GM21825 (cell line): ENCODE results near the gene RNF166.

Experiments
- ATAC-seq: cut with Tn5 transposase; IDR thresholded peaks from one replicate; pipeline ENCODE4 v1.9.1; 2021; ENCODE audit warnings: mild to moderate bottlenecking, moderate library complexity; ENCODE audit not compliant: unreplicated experiment

Gene RNF166

DNA sequence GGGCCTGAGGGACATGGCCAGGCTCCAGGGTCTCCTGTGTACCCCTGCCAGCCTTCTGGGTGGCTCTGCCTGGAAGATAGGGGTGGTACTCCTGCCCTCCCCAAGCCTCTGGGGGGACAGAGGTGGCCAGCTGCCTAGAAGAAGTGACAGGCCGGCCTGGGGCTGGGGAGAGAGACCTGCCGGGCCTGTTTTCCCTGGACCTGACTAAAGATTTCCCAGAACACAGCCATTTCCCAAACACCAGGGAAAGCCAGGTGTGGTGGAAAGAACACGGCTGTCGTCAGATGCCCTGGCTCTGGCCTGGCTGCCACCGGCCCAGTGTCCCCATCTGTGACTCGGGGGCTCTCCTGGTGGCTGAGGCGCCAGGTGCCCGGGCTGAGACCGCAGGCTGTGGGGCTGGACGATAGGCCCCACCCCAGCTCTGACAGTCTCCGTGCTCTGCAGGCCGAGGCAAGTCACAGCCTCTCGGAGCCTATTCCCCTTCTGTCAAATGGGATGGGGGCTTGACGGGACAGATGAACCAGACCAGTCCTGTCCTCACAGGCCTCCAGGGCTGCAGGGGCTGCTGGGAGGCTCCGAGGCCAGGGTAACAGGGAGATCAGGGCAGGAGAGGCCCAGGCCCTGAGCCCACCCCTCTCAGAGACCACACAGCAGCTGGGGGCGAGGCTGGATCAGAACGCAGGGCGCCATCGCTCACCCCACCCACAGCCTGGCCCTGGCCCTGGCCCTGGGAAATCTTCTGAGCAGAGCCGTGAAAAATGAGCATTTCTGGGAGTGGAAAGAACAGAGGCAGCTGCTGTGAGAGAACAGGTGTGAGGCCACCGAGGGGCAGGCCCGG, 33.1 kb upstream of the RNF166 start:
- ATAC-seq = no peak

DNA sequence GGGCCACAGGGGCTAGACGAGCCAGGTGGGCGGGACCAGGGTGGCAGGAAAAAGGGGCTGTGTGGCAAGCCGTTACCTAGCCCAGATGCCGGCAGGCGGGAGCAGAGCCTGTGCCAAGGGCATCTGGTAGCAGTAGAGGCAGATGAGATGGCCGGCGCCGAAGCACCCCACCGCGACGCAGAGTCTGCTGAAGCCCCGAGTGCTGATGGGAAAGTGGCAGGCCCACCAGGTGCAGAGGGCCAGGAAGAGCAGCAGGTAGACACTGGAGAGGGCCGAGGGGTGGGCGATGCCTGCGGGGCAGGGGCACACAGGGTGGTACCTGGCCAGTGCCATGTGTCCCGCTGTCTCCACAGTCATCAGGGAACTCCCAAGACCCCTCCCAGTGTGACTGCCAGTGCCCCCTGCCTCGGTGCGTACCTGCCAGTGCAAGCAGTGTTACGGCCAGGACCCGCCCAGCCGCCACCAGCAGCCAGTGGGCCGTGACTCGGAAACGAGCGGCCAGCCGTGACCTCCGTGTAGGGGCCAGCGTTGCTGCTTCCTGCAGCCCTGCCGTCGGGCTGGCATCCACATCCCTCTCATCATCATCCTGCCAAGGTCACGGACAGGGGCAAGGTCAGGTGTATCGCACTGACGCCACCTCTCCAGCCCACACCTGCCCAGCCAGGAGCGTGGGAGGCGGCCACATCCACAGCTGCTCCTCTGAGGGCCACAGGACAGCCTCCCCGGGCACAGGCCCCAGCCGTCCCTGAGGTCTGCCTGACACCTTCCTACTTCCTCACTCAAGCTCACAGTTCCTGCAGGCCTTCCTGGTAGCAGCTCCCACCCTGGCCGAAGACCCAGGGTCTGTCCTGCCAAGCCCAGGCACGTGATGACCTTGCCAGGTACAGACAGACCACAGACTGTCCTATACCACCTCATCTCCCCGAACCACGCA, 32.2 kb upstream of the RNF166 start:
- ATAC-seq = no peak

DNA sequence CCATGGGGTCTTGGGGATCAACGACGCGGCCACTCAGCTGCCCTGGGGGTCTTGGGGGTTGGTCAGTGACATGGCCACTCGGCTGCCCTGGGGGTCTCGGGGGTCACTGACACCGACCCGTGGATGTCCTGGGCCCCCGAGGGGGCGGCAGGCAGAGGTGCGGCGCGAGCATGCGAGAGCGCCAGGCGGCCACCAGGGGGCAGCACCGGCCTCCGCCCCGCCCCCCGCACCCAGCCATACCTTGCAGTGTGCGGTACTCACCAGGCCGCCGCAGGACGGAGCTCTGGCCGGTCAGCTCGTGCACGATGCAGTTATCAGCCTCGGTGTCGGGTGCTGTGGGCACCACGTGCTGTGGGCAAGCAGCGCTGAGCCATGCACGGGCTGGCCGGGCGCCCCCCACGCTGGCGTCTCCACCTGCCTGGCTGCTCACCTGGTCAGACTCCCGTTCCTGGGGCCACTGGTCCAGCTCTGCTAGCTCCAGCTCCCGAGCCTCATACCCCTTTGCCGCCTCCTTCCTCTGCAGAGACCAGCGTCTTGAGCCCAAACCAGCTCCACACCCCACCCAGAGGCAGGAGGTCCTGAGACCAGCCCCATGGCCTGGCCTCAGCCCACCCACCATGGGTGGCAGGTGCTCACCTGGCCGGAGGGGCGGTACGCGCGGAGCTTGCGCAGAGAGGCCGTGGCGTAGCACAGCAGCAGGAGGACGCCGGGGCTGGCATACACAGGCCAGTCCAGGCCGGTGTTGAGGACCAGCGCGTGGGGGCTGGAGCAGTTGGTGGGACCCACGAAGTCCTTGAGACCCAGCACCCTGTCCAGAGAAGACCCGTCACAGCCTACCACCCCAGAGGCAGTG, 31.3 kb upstream of the RNF166 start:
- ATAC-seq = peak; percentile 52

DNA sequence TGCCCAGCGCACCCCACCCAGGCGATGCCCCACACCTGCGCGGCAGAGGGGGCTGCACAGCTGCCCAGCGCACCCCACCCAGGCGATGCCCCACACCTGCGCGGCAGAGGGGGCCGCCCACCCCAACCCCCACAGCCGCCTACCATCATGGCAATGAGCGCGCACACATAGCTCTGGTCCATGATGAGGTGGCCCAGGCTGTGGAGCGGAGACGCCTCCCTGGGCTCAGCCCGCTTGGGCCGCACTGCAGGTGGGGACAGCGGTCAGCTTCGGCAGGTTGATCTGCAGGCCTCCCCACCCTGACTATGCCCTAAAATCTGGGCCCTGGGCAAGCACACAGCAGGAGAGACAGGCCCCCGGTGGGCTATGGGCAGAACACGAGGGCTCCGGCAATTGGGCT, 30.3 kb upstream of the RNF166 start:
- ATAC-seq = no peak

DNA sequence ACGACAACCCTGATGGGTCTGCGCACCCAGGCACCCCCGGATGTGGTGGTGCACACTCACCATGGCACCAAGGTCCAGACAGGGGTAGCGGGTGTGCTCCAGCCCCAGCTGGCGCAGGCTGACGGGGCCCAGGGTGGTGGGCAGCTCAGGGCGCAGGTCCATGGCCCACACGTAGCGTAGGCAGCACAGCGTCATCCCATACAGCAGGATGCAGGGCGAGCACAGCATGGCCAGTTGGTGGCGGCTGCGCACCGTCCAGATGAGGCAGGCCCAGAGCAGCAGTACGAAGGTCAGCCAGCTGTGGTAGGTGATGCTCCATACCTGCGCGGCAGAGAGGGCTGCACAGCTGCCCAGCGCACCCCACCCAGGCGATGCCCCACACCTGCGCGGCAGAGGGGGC, 29.9 kb upstream of the RNF166 start:
- no peak for ATAC-seq

DNA sequence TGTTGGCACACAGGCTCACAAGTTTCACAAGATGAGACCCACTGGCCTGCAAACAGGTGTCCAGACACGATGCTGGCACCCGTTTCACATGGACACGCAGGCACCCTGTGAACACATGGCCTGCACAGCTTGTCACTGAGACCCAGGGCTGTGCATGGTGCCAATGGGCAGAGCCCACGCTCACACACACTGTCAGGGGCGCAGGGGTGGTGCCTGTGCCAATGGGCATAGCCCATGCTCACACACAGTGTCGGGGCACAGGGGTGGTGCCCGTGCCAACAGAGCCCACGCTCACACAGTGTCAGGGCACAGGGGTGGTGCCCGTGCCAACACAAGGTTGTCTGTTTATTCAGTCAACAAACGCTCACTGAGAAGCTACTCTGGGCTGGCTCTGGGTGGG, 29.4 kb upstream of the RNF166 start:
- ATAC-seq = no peak

DNA sequence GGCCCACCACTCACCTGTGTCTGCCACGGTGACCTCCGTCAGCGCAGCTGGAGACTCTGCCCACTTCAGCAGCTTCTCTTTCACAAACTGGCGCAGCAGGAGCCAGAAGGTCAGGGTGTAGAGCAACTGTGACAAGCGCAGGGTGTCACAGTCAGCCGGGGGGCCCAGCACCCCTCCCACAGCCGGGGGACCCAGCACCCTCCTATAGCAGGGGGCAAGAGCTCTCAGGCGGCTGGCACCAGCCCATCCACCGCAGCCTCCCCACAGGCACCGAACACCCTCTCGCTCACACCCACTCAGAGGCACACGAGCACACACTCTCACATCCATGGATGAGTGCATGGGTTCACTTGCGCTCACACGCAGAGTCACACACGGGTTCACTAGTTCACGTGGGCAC, 28.9 kb upstream of the RNF166 start:
- ATAC-seq = no peak

DNA sequence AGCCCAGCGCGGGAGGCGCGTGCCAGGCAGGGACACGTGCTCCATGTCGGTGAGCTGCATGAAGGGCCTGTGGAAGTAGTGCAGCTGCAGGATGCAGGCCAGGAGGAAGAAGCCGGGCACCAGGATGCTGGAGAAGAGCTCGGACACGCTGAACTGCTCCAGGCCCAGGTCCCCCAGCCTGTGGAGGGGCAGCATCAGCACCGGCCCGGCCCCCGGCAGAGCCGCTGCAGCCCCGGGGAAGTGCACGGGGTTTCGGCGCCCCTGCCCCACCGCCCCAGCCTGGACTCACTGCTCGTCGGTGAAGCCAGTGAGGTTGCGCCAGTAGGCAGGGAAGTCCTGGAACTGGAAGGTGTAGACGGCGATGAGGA, 28.1 kb upstream of the RNF166 start:
- no peak for ATAC-seq

DNA sequence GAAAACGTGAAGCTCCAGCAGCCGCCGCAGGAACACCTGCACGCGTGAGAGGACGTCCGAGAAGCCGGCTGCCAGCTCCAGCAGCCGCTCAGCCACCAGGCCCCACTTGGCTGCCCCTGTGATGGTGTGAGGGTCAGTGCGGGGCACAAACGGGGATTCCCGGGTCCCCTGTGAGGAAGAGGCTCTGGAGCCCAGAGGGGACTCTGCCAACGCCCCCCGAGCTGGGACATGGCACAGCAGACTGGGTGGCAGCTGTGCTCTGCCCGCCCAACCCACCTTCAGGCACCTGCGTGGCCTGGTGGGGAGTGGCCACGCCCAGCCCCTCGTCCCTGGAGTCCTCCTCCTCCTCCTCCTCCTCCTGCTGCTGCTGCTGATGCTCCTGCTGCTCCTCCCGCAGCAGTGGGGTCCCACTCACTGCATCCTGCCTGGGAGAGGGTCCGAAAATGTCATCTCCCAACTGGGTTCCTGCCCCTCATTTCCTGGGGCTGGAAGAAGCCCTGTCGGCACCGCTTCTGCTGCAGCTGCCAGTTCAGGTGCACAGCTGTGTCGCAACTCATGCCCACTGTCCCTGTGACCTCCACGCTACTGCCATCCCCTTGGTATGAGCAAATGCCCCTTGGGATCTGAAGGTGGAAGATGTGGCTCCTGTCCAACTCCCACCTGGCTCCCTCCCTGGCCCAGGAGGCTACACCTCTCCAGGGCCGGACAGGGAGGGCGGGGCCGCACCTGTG, 27.6 kb upstream of the RNF166 start:
- ATAC-seq = no peak

DNA sequence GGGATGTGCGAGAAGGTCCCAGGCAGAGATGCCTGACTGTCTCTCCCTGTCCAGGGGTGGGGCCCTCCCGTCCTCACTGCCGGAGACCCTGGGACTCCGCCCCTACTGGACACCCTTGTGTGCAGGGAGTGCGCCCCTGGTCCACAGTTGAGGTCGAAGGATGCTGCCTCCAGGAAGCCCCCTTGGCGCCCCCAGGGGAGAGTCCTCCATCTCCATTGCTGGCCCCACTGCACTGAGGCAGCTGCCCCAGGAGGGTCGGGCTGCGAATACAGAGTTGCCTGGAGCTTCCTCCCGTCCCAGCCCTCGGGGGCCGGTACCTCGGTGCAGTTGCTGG, 26.7 kb upstream of the RNF166 start:
- ATAC-seq = no peak

DNA sequence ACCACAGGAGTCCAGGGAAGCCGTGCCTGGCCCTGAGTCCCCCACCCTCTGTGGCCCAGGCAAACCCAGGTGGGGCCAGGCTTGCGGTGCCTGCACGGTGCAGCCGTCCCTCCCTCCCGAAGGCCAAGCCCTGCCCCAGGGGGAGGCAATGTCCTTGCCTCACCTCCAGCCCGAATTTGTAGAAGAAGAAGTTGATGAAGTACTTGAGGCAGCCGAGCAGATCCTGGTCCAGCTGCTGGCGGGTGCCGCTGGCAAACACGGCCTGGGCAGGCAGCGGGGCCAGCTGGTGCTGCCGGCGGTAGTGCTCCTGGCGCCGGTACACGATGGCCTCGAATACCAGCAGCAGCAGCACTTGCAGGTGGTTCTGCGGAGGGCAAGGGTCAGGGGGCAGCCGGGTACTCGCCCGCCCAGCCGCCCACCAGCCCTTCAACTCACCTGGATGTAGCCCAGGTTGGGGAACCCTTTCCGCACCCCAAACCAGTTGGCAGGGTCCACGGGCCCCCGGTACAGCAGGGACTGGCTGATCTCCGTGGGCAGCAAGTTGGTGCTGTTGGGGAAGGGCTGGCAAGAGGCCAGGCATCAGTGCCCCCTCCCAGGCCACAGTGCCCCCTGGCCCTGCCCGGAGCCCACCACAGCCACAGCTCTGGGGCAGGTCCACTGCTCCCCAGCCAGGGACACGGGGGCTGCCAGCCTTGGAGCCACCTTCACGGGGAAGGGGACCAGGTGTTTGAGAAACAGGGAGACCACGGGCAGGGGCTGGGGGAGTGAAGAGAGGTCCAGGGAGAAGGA, 26.2 kb upstream of the RNF166 start:
- ATAC-seq = no peak

DNA sequence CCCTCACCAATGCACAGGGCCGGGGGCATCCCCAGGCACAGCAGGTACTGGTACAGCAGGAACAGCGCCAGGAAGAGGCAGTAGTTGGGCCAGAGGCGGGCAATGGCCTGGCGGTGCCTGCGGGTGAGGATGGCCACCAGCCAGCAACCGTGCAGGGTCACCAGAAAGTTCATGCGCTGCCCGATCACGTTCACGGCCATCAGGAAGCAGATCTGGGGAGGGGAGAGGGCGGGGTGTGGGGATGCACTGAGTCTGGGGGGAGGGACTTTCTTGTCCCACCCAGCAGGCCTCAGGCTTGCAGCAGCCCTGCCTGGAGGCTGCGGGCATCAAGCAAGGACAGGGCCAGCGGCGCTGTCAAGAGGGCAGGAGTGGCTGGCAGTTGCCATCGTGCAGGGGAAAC, 25.5 kb upstream of the RNF166 start:
- no peak for ATAC-seq

DNA sequence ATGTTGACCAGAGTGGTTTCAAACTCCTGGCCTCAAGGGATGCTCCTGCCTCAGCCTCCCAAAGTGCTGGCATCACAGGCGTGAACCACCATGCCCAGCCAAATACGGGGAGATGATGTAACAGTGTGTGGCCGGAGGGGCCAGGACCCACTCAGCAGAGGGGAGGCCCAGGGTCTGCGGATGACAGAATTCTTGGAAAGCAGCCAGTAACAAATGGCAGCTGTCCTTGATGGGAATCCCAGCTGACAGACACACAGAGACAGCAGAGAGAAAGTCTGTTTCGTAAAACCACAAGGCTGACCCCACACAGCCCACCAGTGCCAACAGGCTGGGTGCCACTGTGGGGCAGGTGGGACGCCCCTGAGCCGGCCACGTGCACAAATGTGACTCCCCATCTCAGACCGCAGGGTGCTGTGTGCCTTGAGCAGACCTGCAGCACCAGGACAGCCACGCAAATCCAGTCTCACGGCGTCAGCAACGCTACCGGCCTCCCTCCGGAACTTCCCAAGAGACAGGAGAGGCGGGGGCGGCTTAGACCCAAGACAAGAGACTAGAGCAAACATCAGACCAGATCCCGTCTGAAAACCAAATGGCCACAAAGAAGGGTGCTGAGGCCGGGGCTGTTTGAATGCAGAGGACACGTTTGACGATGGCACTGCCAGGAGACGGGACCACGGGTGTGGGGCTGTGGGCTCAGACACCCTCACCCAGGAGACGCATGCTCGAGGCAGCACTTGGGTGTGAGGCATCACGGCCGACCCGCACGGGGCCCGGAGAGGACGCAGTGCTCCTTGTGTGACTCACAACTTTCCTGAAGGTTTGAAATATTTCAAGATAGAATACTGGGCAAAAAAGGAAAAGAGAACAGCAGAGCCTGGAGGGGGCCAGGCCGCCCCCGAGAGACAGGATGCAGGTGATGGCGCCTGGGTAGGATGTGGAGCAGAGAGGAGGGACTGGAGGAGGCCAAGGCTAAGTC, 24.7 kb upstream of the RNF166 start:
- ATAC-seq = no peak

DNA sequence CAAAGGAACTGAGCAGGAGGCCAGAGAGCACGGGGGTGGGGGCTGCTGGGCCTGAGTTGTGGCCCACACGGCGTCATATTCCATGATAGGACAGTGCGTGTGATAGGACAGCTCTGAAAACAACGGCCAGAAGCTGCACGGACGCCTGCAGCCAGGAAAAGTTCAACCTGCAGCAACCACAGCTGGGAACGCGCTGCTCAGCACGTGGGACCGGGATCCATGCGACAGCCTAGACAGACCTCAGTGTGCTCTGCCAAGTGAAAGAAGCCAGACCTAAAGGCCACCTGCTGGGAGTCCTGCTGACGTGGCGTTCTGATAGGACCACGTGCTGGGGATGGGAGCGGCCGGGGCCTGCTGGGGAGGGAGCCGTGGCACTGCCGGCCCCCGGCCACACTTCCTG, 21.7 kb upstream of the RNF166 start:
- no peak for ATAC-seq

DNA sequence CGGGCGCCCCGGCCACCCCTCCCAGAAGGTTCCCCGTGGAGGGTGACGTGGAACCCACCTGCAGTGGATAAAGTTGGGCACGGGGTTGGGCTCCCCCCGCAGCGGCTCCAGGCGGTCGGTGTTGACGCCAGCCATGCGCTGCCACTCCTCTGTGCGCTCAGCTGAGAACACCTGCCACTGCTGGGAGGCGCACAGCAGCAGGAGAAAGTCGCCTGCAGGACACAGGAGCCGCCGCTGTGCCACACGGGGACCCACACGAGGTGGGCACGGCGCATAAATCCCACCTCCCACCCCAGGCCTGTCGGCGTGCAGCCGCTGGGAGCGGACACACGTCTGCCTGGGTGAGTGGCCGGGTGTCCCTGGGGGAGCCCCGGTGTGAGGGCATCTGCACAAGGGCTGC, 20.8 kb upstream of the RNF166 start:
- no peak for ATAC-seq

DNA sequence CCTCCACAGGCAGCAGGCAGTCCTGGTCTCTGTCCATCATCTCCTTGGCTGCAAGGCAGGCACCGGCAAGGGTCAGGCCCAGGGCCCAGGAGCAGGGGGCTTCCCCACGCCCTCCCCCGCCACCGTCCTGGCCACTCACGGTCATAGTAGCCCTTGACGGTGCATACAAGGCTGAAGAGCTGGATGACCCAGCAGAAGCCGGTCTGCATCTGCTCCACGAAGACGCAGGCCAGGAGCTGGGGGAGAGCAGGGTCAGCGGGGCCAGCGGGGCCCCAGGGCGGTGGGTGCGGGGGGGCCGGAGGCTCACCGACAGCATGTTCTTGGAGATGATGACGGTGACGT, 20.2 kb upstream of the RNF166 start:
- ATAC-seq = no peak

DNA sequence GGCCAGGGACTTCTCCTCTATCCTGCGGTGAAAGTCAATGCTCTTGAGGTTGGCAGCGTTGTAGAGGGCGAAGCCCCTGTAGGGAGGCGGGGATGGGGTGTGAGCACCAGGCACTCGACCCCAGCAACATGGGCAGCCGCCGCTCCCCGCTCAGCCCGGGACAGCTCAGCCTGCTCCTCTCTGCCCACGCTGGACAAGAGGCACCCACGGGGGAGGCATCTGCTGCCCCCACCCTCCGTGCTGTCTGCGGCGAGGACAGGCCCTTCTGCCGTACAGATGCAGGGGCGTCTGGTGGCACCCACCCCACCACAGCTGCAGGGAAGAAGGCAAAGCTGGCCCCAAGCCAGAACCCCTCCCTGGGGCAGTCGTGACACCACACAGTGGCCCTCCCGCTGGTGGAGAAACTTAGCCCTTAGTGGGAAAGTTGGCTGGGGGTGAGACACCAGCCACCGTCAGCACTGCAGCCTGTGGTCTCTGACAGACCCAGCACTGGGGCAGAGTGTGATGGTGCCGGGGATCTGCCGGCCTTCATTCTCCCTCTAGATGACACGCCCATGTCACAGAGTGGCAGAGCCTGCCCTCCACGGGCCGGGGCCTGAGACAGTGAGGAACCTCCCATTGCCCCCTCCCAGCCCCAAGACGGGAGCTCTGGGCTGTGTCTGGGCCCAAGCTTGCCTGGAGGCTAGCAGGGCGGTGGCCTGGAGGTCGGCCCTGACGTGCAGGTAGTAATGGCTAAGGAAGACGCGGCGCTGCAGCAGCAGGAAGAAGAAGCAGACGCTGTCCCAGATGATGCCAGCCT, 19.6 kb upstream of the RNF166 start:
- no peak for ATAC-seq
